22Rv1 (cell line): Measurements from ENCODE around the gene RTL1.

Experiments used
- H3K27ac ChIP-seq: fragments of 450-650 bp; 2 replicates; pipeline ENCODE4 v1.5.1; 2017
- ZFX ChIP-seq: fragments of 450-650 bp; IDR thresholded peaks from 2 replicates; pipeline ENCODE4 v1.6.1; 2017; ENCODE audit warnings: antibody characterized with exemption, borderline replicate concordance
- TF ChIP-seq, protein P1 (sequence below): fragments of 450-650 bp; IDR thresholded peaks from 2 replicates; pipeline ENCODE4 v1.5.1; 2017; ENCODE audit warnings: mild to moderate bottlenecking

RTL1 gene

GRCh38 chr14:100837805-100838350, 65.6 kb downstream of the RTL1 start:
- no peak overlapping the region for H3K27ac ChIP-seq
- TF ChIP-seq, protein P1, sequence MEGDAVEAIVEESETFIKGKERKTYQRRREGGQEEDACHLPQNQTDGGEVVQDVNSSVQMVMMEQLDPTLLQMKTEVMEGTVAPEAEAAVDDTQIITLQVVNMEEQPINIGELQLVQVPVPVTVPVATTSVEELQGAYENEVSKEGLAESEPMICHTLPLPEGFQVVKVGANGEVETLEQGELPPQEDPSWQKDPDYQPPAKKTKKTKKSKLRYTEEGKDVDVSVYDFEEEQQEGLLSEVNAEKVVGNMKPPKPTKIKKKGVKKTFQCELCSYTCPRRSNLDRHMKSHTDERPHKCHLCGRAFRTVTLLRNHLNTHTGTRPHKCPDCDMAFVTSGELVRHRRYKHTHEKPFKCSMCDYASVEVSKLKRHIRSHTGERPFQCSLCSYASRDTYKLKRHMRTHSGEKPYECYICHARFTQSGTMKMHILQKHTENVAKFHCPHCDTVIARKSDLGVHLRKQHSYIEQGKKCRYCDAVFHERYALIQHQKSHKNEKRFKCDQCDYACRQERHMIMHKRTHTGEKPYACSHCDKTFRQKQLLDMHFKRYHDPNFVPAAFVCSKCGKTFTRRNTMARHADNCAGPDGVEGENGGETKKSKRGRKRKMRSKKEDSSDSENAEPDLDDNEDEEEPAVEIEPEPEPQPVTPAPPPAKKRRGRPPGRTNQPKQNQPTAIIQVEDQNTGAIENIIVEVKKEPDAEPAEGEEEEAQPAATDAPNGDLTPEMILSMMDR, result no peak
- no peak for TF ChIP-seq ZFX

GRCh38 chr14:100836941-100837804, 66.3 kb downstream of the RTL1 start:
- no peak overlapping the region for H3K27ac ChIP-seq
- no peak for TF ChIP-seq ZFX
- TF ChIP-seq, protein P1, result no peak

- TF ChIP-seq, protein P1, result no peak
- no peak for TF ChIP-seq ZFX
- H3K27ac ChIP-seq, result no peak overlapping the region
Measured at GRCh38 chr14:100836311-100836805, 67.2 kb downstream of the RTL1 start.

DNA sequence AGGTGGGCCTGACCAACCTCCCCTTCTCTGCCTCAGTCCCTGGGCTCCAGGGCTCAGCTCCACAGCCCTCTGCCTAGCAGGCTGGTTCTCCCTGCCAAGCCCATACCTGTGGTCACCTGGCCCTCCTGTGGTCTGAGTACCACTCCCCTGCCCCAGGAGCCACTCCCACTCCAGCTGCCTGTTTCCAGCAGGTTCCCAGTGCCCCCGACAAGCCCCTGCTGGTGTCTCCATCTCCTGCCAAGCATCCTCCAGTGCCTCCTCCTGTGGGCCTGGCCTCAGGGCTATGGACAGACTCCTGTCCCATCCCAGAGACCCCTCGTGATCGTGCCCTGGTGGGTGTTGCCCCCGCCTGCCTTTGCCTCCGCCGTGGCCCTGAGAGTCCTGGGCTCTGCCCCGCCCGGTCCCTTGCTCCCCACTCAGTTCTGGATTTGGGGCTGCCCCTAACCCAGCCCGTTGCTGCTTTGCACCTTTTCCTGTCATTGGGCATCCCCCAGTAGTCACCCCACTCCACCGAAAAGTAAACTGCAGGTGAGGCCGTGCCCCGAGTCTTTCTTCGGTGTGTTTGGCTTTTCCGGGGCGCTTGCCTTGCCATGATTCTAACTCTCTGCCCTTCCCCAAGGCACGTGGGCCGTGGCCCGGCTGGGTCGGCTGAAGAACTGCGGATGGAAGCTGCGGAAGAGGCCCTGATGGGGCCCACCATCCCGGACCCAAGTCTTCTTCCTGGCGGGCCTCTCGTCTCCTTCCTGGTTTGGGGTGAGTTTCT, 67.8 kb downstream of the RTL1 start:
- H3K27ac ChIP-seq, result no peak overlapping the region
- TF ChIP-seq, protein P1, result no peak
- no peak for TF ChIP-seq ZFX

DNA sequence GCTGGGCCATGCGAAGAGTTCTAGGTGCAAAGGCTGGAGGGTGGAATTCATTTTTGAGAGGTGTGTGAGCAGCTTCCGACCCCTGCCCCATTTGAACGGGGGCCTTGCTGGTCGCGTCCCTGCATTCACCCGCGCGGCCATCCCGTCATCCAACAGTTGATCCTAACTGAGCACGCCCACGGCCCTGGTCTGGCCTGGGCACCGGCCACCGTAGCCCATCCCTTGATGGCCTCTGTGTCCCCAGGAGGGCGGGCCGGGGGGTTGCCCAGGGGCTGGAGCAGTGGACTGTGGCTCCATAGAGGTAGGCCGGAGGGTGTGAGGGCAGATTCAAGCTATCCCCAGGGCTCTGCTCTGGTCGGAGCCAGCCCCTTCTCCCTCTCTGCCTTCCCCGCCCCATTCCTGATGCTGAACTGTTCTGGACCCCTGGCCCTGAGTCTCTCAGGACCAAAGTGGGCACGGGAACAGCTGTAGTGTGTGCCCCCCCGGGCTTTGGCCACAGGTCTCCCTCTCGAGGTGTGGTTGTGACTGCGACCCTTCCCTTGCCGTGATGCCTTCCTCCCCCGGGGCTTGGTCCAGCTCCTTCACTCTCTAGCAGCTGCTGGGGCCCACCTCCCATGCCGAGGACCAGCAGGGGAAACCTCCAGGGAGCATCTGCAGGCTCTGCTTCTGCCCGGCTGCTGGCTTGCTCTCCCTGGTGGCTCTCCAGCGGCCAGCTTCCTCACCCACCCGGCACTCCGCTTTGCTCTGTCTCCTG, 68.6 kb downstream of the RTL1 start:
- no peak overlapping the region for H3K27ac ChIP-seq
- no peak for TF ChIP-seq ZFX
- TF ChIP-seq, protein P1, result no peak

DNA sequence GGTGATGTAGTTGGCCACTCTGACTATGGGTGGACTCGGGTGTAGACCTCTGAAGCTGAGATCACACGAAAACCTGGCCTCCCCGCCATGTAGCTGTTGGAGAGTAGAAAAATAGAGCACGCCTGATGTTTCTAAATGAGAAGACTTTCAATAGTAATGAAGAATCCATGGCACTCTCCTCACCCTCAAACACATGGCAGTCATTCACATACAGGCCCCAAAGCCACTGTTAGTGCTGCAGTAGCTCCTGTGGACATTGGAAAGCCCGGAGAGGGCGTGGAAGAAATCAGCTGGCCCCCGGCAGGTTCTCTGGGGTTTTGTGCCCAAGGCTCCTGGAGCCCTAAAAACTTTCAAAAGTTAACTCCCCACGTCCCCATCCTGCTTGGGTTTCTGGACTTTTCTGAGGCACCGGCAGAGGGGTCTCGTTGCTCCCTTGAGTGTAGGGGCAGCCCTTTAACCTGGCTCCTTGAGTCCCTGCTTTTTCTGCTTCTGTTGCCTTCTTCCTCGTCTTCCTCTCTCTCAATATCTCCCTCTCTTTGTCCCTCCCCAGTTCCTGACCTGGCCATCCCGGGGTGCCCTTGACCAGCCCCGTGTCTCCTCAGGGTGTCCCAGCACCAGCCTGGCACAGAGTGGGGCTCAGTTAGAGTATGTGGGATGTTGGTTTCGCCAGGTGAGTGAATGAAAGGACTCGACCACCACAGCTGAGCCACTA, 69.3 kb downstream of the RTL1 start:
- no peak overlapping the region for H3K27ac ChIP-seq
- TF ChIP-seq ZFX, result no peak
- TF ChIP-seq, protein P1, result no peak
